ENCODE measurements around the gene DOCK9.

DOCK9 gene

GRCh38 chr13:98977568-98978265, at the start of gene DOCK9:
Gene DOCK9, minus strand, starts transcription at chr13:98978064. Its CDS starts 155 bp downstream, at chr13:98977909.
- no peak for DNase-seq

DNA sequence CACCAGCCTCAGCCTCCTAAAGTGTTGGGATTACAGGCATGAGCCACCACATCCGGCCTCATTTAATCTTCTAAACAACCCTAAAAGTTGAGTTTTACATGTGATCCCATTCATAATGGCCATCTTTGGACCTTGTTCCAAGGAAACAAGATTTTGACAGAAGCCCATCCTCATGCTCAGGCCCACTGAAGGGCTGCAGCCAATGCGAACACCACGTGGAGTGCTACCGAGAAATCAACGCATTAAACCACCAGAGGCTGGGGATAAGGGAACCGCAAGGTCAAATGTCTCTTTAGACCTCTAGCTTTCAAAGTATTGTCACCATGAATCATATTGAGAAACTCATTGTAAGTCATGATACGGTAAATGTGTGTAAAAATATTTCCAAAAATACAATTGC, 49.4 kb upstream of the DOCK9 start:
- DNase-seq = no peak

DNA sequence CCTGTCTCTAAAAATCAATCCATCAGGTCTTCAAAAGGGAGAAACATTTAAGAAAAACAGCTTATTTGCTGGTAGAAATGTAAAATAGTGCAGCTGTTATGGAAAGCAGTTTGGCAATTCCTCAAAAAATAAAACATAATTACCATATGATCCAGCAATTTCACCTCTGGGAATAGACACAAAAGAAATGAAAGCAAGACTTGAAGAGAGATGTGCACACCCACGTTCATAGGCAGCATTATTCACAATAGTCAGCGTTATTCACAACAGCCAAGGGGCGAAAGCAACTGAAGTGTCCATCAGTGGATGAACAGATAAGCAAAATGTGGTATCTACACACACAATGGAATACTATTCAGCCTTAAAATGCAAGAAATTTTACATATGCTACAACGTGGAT, 45.1 kb upstream of the DOCK9 start:
- no peak for DNase-seq

DNA sequence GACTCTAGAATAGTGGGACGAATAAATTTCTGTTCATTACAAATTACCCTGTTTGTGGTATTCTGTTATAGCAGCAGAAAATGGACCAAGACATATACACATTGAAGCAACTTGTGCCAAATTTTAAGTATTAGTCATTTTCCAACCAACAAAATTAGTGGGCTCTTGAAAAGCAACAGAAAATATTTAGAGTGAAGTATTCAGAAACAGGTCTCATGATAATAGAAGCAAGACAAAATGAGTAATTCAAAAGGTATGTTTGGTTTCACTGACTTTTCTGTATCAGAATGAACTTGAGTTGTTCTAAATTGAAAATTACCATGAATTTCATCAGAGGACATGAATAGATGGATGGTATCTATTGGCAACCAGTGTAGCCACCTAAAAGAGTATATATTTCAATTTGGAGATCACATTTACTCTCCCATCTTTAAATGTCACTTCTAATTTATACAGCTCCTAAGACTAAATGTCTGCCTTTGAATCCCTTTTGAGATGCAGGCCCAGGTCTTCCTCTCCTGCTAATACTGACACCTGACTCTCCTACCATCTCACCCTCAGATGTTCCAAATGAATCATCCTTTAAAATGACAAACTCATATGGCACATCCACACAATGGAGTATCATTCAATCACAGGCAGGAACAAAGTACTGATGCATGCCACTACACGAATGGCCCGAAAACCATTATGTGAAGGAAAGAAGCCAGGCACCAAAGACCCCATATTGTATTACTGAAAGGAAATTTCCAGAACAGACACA, 40.7 kb upstream of the DOCK9 start:
- DNase-seq = no peak

GRCh38 chr13:99015606-99016490, 38.0 kb upstream of the DOCK9 start:
- DNase-seq = no peak

GRCh38 chr13:99014522-99014921, 36.7 kb upstream of the DOCK9 start:
- no peak for DNase-seq

- DNase-seq = no peak
Measured at GRCh38 chr13:99013951-99014350, 36.1 kb upstream of the DOCK9 start.

- no peak for DNase-seq
Measured at GRCh38 chr13:99012539-99012938, 34.7 kb upstream of the DOCK9 start.

GRCh38 chr13:99009987-99010551, 32.2 kb upstream of the DOCK9 start:
- DNase-seq = no peak

DNA sequence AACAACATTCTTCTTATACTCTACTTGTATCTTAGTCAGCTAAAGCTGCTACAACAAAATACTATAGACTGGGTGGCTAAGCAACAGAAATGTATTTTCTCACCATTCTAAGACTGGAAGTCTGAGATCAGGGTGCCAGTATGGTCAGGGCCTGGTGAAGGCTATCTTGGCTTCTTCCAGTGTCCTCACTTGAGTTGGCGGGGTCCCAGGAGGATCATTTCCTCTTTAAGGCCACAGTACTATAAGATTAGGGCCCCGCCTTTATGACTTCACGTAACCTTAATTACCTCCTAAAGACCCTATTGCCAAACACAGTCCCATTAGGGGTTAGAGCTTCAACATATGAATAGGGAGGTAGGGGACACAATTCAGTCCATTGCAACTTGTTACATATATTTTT, 30.7 kb upstream of the DOCK9 start:
- no peak for DNase-seq

DNA sequence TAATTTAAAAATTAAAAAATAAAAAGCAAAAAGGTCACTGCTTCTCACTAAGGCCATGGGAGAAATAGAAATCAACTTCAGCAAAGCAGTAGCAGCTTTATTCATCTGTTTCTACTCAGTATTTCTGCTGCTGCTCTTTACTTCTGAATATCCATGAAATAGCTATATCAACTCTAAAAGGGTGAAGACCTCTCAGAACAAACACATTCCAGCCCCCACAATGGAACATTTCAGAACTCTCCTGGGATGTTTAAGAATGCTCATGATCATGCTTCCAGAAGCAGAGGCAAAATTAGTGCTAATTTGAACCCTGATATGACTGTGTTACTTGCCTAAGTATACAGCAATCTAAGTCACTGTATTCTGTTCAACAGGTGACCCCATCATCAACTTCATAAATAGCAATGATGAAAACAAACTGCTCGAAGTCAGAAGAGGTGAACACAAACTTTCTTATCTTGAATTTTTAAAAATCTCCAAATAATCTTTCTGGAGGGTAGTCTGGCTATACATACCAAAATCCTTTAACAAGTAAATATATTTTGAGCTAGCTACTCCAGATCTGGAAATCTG, 29.6 kb upstream of the DOCK9 start:
- no peak for DNase-seq

- no peak for DNase-seq
Measured at GRCh38 chr13:99005609-99006008, 27.7 kb upstream of the DOCK9 start.

DNA sequence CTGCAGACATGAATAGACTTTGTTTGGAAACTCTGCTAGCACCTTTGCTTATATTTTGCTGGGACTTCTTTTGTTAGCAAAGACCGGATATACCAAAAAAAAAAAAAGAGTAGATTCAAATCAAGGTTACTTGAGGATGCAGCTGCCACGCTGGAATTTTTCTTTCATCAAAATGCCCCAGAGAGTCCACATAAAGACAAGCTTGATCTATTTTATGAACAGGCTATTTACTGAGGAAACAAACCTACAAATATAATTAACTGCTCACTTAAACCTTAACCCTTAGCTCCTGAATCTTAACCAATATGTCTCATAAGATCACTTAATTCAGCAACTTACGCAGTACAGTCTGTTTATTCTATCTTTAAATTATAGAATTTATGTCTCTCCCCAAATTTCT, 27.1 kb upstream of the DOCK9 start:
- no peak for DNase-seq

DNA sequence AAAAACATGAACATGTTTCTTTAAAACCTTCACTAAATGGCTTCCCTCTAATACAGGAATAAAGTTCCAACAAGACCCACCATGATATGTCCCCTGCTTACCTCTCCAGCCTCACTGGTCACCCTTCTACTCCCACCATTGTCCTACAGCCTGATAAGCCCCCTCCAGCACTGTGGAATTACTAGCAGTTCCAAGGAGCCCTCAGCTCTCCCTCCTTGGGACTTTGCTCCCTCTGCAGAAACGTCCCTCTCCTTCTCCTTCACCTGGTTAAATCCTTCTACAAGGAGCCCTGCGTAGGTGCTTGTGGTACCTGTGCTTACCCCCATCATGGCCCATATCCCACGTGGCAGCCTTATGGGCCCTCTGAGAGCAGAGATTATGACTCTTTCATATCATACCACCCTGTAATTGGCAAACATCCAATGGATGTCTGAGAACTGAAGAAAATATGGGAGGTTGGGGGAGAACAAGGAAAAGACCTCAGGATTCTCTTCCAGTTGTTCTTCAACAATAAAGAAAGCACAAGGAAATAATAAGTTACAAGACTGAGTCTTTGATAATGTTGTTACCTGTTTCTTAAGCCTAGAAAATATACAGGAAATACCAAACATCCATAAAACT, 26.1 kb upstream of the DOCK9 start:
- no peak for DNase-seq

DNA sequence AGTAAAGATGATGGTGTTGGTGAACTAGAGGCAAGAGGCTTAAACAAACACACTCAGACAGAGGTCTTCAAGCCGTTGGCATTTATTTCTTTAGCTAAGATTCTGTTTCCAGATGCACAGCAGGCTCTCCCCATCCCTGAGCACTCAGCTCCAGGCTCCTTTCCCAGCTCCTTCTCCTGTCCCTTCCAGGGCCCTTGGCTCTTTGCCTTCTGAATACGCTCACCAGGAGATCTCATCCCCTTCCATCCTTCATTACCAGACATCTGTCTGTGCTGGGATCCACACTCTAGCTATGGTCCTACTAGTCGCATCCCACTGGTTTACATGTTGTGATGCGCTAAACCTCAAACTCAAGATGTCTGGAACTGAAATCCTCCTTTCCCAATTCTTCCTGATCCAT, 25.3 kb upstream of the DOCK9 start:
- no peak for DNase-seq

DNA sequence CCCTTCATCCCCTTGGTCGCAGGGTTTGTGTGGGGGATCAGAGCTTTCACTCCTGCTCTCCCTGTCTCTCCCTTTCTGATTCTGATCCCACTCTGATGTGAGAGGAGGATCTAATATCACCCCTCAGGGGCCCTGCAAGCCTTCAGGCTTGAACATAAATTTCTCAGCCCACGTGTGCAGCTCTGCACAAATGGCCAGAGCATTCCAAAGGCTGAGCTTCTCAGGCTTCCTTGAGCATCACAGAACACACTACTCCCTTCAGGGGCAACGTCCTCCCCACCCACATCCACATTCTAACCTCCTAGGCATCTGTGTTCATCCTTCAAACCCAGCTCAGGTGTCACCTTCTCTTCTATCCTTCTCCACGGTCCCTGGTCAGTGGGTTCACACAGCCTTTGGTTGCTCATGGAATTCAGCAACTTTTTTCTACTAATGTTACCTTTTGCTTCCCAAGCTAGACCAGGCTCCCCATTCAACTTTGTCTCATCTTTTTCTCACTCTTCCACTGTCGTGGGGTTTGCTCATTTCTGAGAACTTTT, 24.4 kb upstream of the DOCK9 start:
- no peak for DNase-seq

GRCh38 chr13:99000137-99000536, 22.3 kb upstream of the DOCK9 start:
- DNase-seq = no peak

GRCh38 chr13:98999639-98999952, 21.7 kb upstream of the DOCK9 start:
- DNase-seq = no peak

DNA sequence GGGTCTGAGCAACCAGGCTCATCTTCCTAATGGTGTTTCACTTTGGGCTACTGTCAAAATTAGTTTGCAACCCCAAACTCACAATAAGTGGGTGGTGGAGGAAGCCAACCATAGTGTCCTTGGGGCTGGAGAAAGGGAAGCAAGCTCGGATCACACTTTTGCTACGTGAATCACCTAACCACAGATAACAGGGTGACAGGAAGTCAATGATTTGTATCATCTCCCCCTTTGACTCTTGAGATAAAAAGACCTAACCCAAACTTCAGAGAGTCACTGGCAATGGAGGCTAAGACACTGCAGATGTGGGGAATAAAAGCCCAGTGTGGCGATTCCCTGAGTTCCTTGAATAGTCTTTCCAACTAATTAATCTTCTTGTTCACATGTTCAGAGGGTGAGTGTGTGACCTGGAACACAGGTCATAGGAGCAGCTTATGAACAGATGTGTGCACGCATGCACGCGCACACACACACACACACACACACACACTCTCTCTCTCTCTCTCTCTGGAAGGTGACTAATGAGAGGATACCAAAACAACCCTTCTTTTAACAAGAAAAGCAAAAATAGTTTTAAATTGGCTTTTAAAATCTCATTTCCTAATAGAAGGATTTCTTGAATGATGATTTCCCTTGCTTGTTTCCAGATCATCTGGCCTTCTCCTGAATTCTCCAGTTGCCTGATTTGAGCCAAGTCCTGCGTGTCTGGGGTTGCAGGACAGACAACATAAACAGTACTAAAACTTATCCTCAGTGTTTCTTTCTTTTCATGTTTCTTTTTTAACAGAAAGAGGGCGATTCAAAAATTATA, 21.2 kb upstream of the DOCK9 start:
- no peak for DNase-seq

DNA sequence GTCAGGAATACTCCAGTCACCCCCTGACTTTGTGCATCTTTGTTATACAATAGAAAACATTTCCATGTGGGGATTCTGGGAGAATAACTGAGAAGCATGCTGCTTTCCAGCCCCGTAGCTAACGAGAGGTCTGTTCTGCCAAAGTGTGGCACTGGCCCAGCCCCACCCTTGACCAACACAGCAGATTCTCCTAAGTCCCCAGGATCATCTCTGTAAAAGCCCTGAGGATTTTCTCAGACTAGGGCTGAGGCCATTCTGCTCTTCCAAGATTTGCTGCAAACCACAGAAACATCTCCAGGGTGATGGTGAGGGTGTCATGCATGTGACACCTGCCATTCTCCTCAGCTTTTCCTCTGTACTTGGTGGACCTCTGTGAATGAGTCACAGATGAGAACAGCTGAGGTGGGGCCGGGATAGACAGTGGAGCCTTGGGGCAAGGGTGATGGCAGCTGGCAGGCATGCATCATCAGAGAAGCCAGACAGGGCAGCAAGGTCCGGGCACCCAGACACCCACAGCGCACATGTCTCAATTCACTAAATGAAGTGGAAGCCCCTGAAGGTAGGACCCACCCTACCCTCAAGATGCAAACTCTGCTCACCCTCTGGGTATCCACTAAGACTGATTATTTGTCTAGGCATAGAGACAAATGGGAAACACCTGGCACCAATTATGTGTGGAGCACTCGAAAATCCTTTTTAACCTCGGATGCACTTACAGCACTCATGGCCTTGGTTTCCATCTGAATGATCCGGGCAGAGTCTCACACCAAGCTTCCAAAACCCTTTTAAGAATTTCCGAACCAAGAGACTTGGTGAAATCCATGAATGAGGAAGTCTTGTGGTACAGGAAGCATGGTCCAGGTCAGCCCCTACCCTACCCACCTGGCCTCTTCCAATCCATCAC, 20.1 kb upstream of the DOCK9 start:
- DNase-seq = no peak

All from stimulated activated CD4-positive, alpha-beta T cell treated with anti-CD3 and anti-CD28 coated beads, Interleukin-2, amount 100 ng/mL, for 48 hours (primary cell).